GM19238 (cell line): ENCODE data around the gene TMEM53.
"Not testable (repeated sequence)": the region's sequence is repeated elsewhere in the genome, so short reads cannot be mapped to it uniquely, and the experiment has no call there.

Source experiments
- DNase-seq: peaks from one replicate; pipeline ENCODE4 v3.0.0; 2011; ENCODE audit warnings: low spot score; ENCODE audit not compliant: insufficient read length

Gene TMEM53

DNA sequence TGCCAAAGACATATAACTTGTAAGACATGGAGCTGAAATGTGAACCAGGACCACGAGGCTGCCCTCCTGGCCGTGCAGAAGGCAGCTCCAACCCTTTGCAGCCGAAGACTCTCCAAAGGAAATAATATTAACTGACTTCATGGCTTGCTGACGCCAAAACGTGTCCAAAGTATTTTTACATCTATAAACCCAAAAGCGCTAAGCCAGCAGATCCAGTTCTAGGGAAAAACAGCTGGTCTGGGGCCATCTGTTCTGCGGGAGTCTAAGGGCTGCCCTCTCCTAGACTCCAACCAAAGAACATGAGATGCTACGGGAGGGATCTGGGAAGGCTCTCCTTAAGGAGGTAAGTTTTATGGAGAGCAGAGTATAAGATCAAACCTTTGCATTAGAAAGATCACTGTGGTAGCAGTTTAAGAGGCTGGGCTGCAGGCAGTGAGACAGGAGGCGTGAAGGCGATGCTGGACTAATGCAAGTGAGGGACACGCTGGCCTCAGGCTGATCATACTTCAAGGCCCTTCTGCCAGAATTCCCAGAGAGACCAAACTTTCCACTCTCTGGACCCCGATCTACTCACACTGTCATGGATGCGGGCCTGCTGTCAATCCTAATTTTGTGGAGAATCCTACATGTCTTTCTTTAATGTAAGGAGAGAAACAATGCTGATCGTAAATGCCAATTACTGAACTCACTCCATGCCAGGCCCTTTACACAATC lies 1.2 kb downstream of the TMEM53 start:
- DNase-seq: no peak

DNA sequence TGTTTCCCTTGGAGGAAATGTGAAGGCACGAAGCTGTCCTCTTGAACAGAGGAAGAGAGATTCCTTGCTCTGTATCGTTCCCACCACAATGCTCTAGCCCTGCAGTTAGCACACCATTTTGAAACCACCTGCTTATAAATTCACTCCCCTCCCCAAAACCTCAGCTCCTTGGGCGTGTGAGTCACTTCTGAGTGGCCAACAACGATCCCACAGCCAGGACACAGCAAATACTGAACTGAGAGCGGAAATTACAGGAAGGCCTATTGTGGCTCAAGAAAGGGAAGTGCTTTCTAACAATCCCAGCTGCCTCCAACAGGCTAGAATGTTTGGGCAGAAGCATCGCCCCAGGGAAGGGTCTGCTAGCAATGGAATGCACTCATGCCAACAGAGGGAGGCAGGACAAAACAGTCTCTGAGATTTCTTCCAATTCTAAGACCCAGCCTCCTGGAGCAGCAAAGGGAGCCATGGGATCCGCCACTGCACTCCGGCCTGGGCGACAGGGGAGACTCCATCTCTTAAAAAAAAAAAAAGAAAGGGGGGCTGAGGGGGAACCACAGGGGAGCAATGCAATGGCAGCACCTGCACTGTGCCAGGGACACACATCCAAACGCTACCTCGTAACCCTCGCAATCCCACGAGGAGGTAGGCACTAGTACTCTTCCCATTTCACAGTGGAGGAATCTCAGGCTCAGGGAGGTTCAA lies 1.9 kb downstream of the TMEM53 start:
- no peak for DNase-seq

DNA sequence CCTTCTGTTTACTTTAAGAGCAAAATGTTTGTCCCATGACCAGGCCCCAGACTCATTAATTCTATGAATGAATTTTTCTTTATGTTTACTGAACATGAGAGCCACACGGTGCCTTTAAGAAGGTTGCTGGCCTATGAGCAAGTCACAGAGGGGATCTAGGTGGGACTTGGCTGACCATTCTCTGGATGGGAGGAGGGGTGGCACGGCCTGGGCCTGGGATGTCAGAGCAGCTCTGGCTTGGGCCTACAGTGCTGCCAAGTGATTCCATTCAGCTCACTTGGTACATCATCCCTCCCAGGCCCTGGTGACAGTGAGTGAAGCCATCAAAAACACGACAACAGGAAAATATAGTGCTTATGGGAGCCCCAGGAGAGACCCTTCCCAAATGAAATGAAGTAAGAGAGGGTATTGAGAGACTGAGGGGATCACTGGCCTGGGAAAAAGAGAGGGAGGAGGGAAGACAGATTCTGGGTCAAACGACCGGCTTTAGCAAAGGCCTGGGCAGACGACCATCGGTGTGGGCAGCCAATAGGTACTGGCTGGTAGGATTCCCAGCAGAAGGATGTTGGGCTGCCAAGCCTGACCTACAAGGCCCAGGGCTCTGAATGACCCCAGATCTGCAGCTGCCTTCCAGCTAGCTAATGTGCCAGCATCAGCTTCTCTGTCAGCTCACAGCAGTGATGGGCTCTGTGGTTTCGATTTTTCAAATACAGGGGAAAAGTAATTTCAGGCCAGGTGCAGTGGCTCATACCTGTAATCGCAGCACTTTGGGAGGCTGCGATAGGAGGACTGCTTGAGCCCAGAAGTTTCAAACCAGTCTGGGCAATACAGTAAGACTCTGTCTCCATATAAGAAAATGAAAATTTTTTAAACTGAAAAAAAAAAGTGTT lies 3.3 kb downstream of the TMEM53 start:
- DNase-seq: no peak

DNA sequence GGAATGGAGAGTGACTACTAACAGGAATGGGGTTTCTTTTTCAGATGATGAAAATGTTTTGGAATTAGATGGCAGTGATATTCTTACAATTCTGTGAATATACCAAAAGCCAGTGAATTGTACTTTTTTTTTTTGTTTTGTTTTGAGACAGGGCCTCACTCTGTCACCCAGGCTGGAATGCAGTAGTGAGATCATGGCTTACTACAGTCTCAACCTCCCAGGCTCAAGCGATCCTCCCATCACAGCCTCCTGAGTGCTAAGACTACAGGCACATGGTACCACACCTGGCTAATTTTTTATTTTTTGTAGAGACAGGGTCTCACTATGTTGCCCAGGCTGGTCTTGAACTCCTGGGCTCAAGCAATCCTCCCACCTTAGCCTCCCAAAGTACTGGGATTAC lies 7.6 kb downstream of the TMEM53 start:
- DNase-seq: not testable (repeated sequence)

DNA sequence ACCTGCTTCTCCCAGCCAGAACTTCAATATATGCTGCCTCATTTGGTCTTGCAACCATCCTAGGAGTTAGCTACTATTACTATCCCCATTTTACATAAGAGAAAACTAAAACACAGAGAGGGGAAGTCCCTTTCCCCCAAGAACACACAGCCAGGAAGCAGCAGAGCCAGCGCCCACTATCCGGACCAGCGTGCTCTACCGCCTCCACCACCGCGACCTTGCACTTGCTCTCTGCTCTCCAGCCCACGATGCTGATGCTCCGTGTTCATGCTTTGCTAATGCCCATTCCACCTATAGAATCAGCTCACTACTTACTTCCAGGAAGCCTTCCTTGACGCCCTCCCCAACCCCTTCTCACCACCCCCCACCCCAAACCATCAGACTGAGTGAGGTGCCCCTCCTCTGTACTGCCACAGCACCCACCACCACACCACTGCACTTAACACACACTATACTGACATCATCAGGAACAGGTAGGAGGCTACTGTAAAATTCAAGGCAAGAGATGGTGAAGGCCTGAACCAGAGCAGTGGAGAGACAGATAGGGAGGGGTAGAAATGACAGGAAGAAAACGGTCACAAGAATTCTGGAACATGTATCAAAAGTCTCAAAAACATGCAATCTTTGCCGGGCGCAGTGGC lies 9.4 kb downstream of the TMEM53 start:
- DNase-seq: no peak

DNA sequence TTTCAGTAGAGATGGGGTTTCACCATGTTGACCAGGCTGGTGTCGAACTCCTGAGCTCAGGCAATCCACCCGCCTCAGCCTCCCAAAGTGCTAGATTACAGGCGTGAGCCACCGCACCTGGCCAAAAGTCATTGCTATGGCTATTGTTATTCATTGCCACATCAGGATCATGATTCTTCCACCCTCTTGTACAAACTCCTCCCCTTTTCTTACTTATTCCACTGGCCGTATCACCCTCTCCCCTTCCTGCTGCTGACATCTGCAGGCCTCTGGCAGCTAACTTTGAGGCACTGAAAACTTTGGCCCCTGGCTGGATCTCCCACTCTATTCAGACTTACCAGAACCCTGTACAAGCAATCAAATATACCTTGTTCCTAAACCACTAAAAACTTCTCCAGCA lies 10.9 kb downstream of the TMEM53 start:
- no peak for DNase-seq

DNA sequence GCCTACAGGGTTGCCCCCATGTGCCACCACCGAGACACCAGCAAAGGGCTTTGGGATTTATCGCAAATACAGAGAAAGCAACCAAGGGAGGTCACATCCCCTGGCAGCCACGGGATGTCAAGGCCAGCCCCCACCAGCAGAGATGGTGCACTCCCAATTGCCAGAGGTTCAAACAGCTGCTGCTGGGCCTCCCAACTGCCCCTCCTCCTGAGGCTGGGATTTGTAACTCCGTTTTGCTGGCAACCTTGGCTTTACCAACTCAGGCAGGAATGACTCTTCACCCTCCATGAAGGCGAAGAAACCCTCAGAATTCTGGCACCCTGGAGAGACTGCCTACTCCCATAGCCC lies 11.6 kb downstream of the TMEM53 start:
- DNase-seq: no peak

DNA sequence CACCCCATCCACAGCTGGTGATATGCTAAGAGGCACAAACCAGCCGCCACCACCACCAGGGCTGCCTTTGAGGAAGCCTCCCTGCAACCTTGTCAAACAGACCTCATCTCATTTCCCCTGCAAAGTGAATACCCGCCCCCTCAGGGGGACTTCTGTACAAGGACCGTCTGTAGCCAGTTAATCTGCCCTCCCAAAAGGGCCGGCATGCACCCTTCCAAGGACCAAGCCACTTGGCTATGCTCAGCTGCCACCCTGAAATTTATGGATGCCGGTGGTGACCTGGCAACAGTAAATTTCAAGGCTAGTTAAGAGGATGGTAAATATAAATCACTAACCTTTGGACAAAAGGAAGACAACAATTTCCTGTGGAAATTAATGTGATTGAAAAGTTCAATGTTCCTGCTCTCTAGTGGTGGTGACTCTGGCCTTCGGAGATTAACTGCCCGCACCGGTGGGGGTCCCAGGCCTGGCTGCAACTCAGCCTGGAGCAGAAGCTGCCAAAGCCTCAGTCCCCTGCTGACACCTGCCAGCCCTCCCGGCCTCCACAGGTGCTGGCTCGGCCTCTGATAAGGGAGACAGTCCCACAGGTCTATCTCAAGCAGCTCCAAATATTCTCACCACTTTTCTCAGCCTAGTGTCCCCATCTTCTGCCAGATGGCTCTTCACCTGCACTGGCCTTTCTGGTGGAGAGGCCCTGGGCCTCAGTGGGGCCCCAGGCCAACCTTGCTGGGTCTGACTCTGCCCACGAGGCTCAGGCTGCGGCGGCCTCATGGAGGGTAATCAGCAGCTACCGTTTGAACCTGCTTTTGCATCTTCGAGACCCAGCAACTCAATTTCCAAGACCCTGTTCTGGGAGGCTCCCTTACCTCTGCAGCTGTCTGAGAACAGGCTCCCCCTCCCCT lies 12.2 kb downstream of the TMEM53 start:
- no peak for DNase-seq

DNA sequence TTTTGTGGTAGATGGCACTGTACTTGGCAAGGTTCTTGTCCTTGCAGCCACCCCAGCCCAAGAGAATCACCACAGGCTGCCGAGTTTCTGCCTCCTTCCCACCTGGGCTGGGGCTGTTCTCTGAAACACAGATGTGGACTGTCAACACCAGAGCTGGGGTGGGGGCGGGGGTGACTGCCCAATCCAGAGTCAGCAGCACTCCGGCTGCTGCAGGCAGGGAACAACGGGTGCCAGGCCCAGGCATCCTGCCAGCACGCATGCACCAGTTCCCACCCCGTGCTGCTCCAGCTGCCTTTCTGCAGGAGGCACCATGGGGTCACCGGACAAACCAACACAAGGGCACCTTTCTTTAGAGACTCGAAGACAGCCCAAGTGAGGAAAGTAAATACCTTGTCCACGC lies 14.1 kb downstream of the TMEM53 start:
- no peak for DNase-seq

DNA sequence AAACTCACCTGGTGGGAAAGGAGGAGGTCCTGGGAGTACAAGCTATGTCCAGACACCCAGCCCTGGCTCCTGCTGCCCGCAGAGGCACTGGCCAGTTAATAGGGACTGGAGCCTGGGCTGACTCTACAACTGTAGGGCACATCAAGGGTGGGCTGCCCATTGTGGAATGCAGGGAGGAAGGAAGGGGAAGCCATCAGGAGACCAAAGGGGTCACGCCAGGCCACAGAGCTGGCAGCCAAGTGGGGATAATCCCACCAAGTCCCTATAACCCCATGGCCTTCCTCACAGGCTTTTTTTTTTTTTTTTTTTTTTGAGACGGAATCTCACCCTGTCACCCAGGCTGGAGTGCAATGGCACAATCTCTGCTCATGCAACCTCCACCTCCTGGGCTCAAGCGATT lies 14.7 kb downstream of the TMEM53 start:
- no peak for DNase-seq

DNA sequence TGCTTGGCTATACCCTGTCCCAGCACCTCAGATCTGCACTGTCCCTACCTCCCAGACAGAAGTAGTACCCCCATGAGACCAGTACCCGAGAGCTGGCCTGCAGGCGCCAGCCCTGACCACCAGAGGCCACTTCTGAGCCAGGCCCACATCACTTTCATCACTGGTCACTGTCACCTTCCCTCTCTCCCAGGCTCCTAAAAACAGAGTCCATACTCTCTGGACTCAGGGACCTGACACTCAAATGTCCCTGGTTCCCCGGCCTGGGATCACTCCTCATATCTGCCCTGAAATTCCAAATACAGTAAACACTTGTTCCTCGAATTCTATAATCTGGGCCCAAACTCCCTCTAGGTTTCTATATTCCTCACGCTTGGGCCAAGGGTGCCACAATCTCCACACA lies 18.7 kb downstream of the TMEM53 start:
- DNase-seq: no peak

DNA sequence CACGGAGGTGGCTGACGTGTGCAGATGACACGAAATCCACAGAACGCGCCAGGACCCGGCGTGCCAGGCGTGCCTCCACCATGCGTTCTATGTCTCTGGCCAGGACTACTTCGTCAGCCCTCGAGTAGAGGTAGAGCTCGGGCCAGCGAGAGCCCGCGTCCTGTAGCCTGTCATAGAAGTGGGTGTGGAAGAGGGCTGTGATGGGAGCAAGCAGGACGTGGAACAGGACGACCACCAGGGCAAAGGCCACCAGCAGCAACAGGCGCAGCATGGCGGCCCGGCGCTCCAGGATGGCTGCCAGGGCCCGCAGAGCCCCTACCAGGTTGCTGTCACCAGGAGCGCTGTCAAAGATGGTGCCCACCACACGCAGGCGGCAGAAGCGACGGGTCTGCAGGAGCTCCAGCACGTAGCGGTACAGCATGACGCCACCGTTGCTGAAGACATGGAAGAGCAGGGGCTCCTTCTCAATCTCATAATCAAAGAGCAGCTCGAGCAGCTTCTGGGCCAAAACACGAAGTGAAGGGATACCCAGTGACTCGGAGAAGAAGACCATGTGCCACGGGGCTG lies 19.6 kb downstream of the TMEM53 start:
- no peak for DNase-seq

DNA sequence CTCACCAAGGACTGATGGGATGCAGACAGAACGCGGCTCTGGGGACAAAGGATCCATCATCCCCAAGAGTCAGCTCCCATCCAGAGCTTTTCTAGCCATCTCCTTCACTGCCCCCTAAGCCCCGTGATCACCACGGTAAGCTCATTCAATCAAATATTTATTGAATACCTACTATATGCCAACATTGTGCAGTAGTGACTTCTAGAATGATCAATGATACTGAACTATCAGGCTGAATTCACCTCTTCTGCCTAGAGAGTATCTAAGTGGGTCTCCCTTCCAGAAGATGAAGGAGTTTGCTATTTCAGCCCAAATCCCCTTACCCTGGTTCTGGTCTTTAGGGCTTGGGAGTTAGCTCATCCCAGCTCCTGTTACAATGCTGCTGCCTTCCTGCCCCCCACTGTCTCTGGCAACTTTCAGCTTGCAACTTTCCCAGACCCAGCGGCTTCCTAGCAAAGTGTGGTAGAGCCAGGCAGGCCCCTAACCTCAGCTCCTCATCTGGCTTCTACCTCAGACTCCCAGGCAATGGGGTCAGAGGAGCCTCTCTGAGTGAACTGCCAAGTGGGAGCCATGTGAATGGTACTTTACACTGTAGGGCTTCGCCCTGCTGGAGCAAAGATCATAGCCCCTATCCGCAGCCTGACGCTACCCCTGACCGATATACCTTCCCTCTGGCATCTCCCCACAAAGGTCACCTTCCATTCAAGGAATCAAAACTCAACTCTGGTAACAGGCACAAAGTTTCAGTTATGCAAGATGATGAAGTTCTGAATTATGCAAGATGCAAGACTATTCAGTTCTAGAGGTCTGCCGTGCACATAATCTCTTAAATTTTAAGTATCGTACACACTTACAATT lies 20.9 kb downstream of the TMEM53 start:
- no peak for DNase-seq

DNA sequence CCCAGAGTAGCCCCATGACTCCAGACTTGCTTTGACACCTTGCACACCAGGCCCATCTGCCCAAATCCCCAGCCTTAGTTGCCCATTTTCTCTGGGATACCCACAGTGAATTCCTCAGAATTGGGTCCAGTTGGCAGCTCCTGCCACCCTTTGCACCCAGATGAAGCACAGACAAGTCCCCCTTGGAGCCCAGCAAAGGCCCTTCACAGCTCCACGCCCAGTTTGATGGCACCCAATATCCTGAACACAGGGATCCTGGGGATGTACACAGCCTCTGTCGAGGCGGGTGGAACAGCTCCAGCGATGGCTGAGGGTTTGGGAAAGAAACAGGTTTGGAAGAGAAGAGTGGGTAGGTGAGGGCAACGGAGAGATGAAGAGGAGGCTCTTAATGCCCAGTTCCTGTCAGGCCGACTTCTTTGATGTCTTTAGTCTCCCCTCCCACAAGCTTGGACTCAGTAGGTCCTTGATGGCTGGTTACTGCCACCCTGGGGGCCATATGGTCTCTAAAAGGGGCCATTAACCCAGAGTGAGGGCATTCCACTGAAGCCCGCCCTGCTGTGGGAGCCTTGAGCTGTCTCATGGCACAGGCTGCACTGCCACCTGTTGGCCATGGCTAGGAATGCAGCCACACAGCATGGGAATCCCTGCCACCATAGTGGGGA lies 21.7 kb downstream of the TMEM53 start:
- DNase-seq: peak; percentile 79

DNA sequence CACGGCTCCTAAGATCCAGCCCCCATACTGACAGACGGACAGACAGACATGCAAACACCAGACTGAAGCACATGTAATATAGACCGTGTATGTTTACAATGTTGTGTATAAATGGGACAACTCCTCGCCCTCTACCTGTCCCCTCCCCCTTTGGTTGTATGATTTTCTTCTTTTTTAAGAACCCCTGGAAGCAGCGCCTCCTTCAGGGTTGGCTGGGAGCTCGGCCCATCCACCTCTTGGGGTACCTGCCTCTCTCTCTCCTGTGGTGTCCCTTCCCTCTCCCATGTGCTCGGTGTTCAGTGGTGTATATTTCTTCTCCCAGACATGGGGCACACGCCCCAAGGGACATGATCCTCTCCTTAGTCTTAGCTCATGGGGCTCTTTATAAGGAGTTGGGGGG lies 23.2 kb downstream of the TMEM53 start:
- DNase-seq: no peak

DNA sequence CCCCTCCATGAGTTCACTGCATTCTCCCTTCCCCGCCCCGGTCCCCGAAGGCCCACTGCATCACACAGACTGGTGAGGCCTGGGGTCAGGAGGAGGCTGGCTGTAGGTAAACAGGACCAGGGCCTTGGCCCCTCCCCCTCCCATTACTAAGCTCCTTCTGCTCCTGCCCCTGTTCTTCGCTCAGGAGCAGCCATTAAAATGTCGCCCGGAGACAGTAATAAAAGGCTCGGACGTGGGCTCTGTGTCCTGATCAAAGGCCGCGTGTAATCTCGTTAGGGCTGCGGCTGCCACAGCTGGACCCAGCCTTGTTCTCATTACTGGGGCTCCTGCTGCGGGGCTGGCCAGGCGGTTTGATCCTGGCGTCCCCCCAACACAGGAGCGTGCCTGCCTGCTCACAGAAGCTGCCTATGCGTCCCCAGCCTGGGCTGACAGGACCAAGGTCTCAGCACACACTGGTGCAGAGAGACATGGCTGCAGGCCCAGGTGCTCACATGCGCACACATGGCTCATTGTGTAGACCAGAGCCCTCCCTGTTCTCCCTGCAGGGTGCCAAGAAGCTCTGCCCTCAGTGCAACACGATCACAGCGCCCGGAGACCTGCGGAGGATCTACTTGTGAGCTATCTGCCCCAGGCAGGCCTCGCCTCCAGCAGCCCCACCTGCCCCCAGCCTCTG lies 24.0 kb downstream of the TMEM53 start:
- no peak for DNase-seq

DNA sequence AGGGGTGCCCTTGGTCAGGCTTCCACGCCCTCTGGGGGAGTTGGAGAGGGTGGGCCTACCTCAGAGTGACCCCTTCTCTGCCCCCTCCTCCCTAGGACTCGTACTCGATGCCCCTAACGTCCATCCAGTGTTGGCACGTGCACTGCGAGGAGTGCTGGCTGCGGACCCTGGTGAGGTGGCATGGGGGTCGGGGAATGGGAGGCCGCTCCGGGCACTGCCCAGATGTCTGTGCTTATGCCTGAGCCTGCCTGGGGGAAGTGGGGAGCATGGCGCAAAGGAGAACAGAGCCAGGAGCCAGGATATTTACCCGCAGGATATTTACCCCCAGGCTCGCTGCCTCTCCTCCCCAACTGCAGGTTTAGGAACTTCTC lies 24.5 kb downstream of the TMEM53 start:
- DNase-seq: no peak

DNA sequence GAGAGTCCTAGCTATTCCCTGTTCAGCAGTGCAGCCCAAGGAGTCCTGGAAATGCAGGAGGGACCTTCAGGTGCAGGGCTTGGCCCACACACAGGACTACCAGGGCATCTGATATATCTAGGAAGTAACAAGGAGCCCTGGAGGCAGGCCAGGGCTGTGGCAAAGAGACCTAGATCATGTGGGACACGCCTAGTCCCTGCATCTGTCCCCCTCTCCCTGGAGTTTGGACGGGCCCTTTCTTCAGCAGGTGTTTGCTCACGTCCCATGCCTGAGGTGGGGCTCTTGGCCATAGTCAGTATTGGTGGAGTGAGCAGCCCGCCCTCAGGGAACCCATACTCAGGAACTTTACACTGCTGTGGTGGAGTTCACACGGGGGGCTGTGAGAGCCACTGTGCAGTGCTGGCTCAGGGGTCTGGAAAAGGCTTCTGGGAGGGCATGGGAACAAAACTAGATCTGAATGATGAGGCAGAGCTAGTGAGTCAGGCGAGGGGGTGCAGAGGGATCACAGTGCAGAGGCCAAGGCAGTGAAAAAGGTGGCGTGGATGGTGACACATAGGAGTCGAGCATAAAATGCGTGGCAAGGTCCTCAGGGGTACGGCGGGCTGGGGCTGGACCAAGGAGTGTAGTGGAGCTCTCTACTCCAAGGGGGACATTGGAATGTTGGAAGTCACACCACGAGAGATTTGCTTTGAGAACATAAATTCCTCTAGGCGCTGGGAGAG lies 25.6 kb downstream of the TMEM53 start:
- DNase-seq: no peak
